ENCODE measurements around the gene CDC42EP4. TPM values are rescaled to one million over a fixed set of nuclear protein-coding genes. Genes with fewer than 3 reads are reported as not detected.

CDC42EP4 gene
- total RNA-seq, 4 donors from 2014 or later = 54.9 to 75.6 (median 69.6) TPM

DNA sequence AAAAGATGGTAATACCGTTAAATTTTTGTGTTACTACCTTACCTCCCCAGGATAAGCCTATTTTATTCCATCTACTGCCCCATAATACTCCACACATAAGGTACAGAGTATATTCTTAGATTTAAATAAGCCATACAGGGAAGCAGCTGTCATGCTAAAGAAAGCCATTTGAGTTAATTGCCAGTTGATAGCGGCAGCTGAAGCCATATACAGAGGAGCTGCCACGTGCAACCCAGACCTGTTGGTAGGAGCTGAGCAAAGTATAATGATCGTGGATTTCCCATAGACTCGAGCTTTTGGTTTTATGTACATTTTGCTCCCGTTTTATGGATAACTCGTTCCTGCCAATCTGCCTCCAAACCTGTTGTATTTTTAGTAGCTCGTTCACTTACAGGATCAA lies 62.1 kb downstream of the CDC42EP4 start:
- Histone ChIP-seq H3K9me3 (no peaks in the 10 kb centered on the region), H3K4me1 (no peaks in the 10 kb centered on the region), H3K27ac (no peak overlapping the region), H3K36me3 (peaks cover 0 to 5% (median 0%) of the 10 kb centered on the region in 4 donors), H3K27me3 (no peaks in the 10 kb centered on the region), H3K4me3 (no peak overlapping the region)
- WGBS, 2 donors (ENCODE audit: low coverage in 1 of 2) = 53 to 65% methylated on average over 7 to 8 of the region's 8 CpGs
- intact Hi-C loops (cut with DNase I; ENCODE audit: low total_unique reads) = no loop called here
- TF ChIP-seq POLR2AphosphoS5 (IDR thresholded peaks at IDR 0.05) = no peak
- TF ChIP-seq POLR2A (IDR thresholded peaks at IDR 0.05) = no peak
- TF ChIP-seq, protein P1, sequence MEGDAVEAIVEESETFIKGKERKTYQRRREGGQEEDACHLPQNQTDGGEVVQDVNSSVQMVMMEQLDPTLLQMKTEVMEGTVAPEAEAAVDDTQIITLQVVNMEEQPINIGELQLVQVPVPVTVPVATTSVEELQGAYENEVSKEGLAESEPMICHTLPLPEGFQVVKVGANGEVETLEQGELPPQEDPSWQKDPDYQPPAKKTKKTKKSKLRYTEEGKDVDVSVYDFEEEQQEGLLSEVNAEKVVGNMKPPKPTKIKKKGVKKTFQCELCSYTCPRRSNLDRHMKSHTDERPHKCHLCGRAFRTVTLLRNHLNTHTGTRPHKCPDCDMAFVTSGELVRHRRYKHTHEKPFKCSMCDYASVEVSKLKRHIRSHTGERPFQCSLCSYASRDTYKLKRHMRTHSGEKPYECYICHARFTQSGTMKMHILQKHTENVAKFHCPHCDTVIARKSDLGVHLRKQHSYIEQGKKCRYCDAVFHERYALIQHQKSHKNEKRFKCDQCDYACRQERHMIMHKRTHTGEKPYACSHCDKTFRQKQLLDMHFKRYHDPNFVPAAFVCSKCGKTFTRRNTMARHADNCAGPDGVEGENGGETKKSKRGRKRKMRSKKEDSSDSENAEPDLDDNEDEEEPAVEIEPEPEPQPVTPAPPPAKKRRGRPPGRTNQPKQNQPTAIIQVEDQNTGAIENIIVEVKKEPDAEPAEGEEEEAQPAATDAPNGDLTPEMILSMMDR (IDR thresholded peaks at IDR 0.05) = no peak
- TF ChIP-seq EP300 (IDR thresholded peaks at IDR 0.05; ENCODE audit: low read depth) = no peak
- in situ Hi-C loops (cut with MboI; ENCODE audit: low pct_ligation_motif_present in 1 of 4, low pct_unique_long_range_greater_than_20kb in 1 of 4, low sequenced_read_pairs in 3 of 4) = loop anchor here in 3 of 4 donors (5.0 kb wide), 1 partner anchor 123 kb away; no protein-coding TSS in a partner anchor
- no peak for DNase-seq

DNA sequence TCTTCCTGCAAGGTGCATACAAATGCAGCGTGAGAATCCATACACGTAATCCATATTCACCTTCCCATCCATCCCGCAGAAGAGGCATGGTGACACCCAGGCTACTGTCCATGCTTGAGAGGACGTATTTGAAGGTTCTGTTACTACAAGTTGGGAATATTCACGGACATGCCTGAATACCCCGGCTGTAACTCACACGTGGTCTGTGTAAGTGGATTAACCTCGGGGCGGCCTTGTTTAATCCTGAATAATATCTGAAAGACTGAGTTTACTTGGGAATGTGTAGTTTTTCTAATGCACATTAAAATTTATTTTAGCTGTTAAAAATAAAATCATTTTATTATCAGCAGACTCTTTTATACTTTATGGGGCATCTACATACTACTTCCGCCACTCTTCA lies 63.3 kb downstream of the CDC42EP4 start:
- Histone ChIP-seq H3K4me1 (no peaks in the 10 kb centered on the region), H3K9me3 (no peaks in the 10 kb centered on the region), H3K27ac (no peak overlapping the region), H3K27me3 (no peaks in the 10 kb centered on the region), H3K4me3 (no peak overlapping the region), H3K36me3 (peaks cover 0 to 11% (median 0%) of the 10 kb centered on the region in 4 donors)
- WGBS, 2 donors (ENCODE audit: low coverage in 1 of 2) = 88 to 100% methylated on average over 6 to 10 of the region's 10 CpGs
- in situ Hi-C loops (cut with MboI; ENCODE audit: low pct_ligation_motif_present in 1 of 4, low pct_unique_long_range_greater_than_20kb in 1 of 4, low sequenced_read_pairs in 3 of 4) (no loop called here), intact Hi-C loops (cut with DNase I; ENCODE audit: low total_unique reads) (no loop called here)
- DNase-seq = no peak
- TF ChIP-seq, protein P1 (IDR thresholded peaks at IDR 0.05) = no peak
- TF ChIP-seq EP300 (IDR thresholded peaks at IDR 0.05; ENCODE audit: low read depth) = no peak
- no peak for TF ChIP-seq POLR2A (IDR thresholded peaks at IDR 0.05)
- no peak for TF ChIP-seq POLR2AphosphoS5 (IDR thresholded peaks at IDR 0.05)

DNA sequence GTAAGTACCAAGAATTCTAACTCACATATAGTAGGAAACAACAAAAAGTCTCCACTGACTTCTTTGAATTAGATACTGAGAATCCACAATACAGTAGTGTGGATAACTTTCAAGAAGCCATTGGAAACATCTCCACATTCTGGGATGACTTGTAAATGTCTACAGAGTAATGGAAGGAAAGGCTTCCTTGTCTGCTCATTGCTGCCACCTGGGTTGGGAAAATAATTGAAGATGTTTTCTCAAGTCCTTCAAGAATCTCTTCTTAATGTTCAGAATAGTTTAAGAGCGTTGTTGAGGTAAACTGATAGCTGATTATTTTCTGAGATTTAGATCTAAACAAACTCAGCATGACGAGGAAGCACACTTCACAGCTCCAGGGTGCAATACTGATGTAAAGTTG lies 64.1 kb downstream of the CDC42EP4 start:
- in situ Hi-C loops (cut with MboI; ENCODE audit: low pct_ligation_motif_present in 1 of 4, low pct_unique_long_range_greater_than_20kb in 1 of 4, low sequenced_read_pairs in 3 of 4) (no loop called here), intact Hi-C loops (cut with DNase I; ENCODE audit: low total_unique reads) (no loop called here)
- H3K27me3 ChIP-seq = no peaks in the 10 kb centered on the region
- H3K4me3 ChIP-seq = no peak overlapping the region
- peaks cover 0 to 11% (median 0%) of the 10 kb centered on the region in 4 donors for H3K36me3 ChIP-seq
- 90 to 91% methylated on average over 2 of the region's 2 CpGs for WGBS, 2 donors (ENCODE audit: low coverage in 1 of 2)
- no peaks in the 10 kb centered on the region for H3K4me1 ChIP-seq
- DNase-seq = no peak
- H3K9me3 ChIP-seq = no peaks in the 10 kb centered on the region
- H3K27ac ChIP-seq = no peak overlapping the region
- no peak for TF ChIP-seq POLR2A (IDR thresholded peaks at IDR 0.05)
- TF ChIP-seq, protein P1 (IDR thresholded peaks at IDR 0.05) = no peak
- TF ChIP-seq EP300 (IDR thresholded peaks at IDR 0.05; ENCODE audit: low read depth) = no peak
- TF ChIP-seq POLR2AphosphoS5 (IDR thresholded peaks at IDR 0.05) = no peak

DNA sequence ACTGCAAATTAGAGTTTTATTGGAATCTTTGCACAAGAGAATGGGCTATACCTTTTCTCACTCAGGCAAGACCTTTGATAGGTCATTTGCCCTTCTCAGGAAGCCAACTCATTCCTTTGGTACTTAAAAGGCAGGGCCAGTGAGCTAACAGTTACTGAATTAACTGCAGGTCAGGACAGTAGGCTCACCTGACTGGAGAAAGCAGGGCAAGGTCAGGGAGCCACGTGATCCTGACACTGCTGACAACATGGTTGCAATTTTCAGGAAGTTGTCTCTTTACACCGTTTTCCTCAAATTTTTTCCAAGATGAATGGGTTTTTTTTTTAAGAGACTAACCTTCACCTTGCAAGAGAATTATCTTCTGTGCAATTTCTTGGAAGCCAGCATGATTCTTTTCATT lies 71.2 kb downstream of the CDC42EP4 start:
- no peak overlapping the region for H3K27ac ChIP-seq
- no peak for TF ChIP-seq POLR2A (IDR thresholded peaks at IDR 0.05)
- TF ChIP-seq POLR2AphosphoS5 (IDR thresholded peaks at IDR 0.05) = no peak
- TF ChIP-seq EP300 (IDR thresholded peaks at IDR 0.05; ENCODE audit: low read depth) = no peak
- TF ChIP-seq, protein P1 (IDR thresholded peaks at IDR 0.05) = no peak
- H3K27me3 ChIP-seq = no peaks in the 10 kb centered on the region
- intact Hi-C loops (cut with DNase I; ENCODE audit: low total_unique reads) (no loop called here), in situ Hi-C loops (cut with MboI; ENCODE audit: low pct_ligation_motif_present in 1 of 4, low pct_unique_long_range_greater_than_20kb in 1 of 4, low sequenced_read_pairs in 3 of 4) (no loop called here)
- peaks cover 0 to 24% (median 0%) of the 10 kb centered on the region in 4 donors for H3K36me3 ChIP-seq
- no peaks in the 10 kb centered on the region for H3K9me3 ChIP-seq
- H3K4me3 ChIP-seq = no peak overlapping the region
- H3K4me1 ChIP-seq = peaks cover 0 to 12% (median 0%) of the 10 kb centered on the region in 4 donors
- 58 to 72% methylated on average over 2 of the region's 2 CpGs for WGBS, 2 donors (ENCODE audit: low coverage in 1 of 2)
- no peak for DNase-seq
